GM18520 (cell line): ENCODE data around the gene PSKH1.
A peak's percentile ranks its signal among the peaks of the same experiment; 100 is the strongest.
"Not testable (repeated sequence)": the region's sequence is repeated elsewhere in the genome, so short reads cannot be mapped to it uniquely, and the experiment has no call there.

Source experiments
- ATAC-seq: cut with Tn5 transposase; IDR thresholded peaks from one replicate; pipeline ENCODE4 v1.9.1; 2021; ENCODE audit not compliant: unreplicated experiment

The PSKH1 gene

GRCh38 chr16:67892899-67893742 is at the start of gene PSKH1:
PSKH1 (plus strand) TSS chr16:67893254; CDS start chr16:67908750, 15,496 bp downstream.
- ATAC-seq, result peak; percentile 67

- ATAC-seq, result no peak
These were observed 49.7 kb upstream of the PSKH1 start for GRCh38 chr16:67843343-67843765.

GRCh38 chr16:67844497-67844896 is 48.6 kb upstream of the PSKH1 start:
- no peak for ATAC-seq

- no peak for ATAC-seq
These were observed 47.6 kb upstream of the PSKH1 start for GRCh38 chr16:67845291-67846062.

GRCh38 chr16:67846063-67846319 is 47.1 kb upstream of the PSKH1 start:
- ATAC-seq, result no peak

GRCh38 chr16:67846320-67847063 is 46.6 kb upstream of the PSKH1 start, which contains the start of gene NUTF2:
NUTF2 (plus strand) TSS chr16:67846933; CDS start chr16:67865131, 18,198 bp downstream.
- peak; percentile 42 for ATAC-seq

- ATAC-seq, result peak; percentile 23
These were observed 45.8 kb upstream of the PSKH1 start, which contains the start of gene CENPT for GRCh38 chr16:67847064-67847861. CENPT (minus strand) TSS chr16:67847693; CDS start chr16:67833859, 13,834 bp downstream.

GRCh38 chr16:67848118-67848517 is 44.9 kb upstream of the PSKH1 start:
- ATAC-seq, result no peak

- ATAC-seq, result no peak
These were observed 39.4 kb upstream of the PSKH1 start for GRCh38 chr16:67853670-67854069.

- no peak for ATAC-seq
These were observed 37.3 kb upstream of the PSKH1 start for GRCh38 chr16:67855789-67856188.

GRCh38 chr16:67856927-67857546 is 36.0 kb upstream of the PSKH1 start:
- no peak for ATAC-seq

GRCh38 chr16:67857547-67858233 is 35.4 kb upstream of the PSKH1 start:
- no peak for ATAC-seq

- ATAC-seq, result no peak
These were observed 34.6 kb upstream of the PSKH1 start for GRCh38 chr16:67858500-67858899.

- no peak for ATAC-seq
These were observed 32.3 kb upstream of the PSKH1 start for GRCh38 chr16:67860589-67861398.

- no peak for ATAC-seq
These were observed 31.2 kb upstream of the PSKH1 start for GRCh38 chr16:67861877-67862276.

- ATAC-seq, result no peak
These were observed 30.2 kb upstream of the PSKH1 start for GRCh38 chr16:67862623-67863583.

GRCh38 chr16:67864044-67864443 is 29.0 kb upstream of the PSKH1 start:
- ATAC-seq, result not testable (repeated sequence)

GRCh38 chr16:67864594-67864993 is 28.5 kb upstream of the PSKH1 start:
- ATAC-seq, result no peak
